Esophagus squamous epithelium (tissue), 5 donors: ENCODE measurements around the gene PLA2G2F. TPM values are rescaled to one million over a fixed set of nuclear protein-coding genes. Genes with fewer than 3 reads are reported as not detected.

Source experiments
- DNase-seq: peaks from one replicate; lab custom pipeline; 2025; lab: John Stamatoyannopoulos, UW
- H3K27ac ChIP-seq, 4 donors: fragments of 200-600 bp; sonication (generic); one replicate each; pipeline ENCODE4 v1.5.1; 2016 to 2019; ENCODE audit warnings: mild to moderate bottlenecking in 1 of 4
- H3K27me3 ChIP-seq, 4 donors: fragments of 200-600 bp; sonication (generic); 1 replicate in 3 of 4; 2 replicates in 1 of 4; pipeline versions ENCODE4 v1.5.1 to v1.6.0; 2017 to 2021; ENCODE audit warnings: antibody characterized with exemption in 1 of 4
- H3K36me3 ChIP-seq, 3 donors: fragments of 200-600 bp; sonication (generic); one replicate each; pipeline ENCODE4 v1.5.1; 2016 to 2019
- H3K4me1 ChIP-seq, 3 donors: fragments of 200-600 bp; sonication (generic); one replicate each; pipeline ENCODE4 v1.5.1; 2017 to 2019
- H3K4me3 ChIP-seq, 4 donors: fragments of 200-600 bp; sonication (generic); 1 replicate in 3 of 4; 2 replicates in 1 of 4; pipeline ENCODE4 v1.5.1; 2016 to 2019; ENCODE audit warnings: mild to moderate bottlenecking in 2 of 4, moderate library complexity in 1 of 4
- H3K9me3 ChIP-seq, 3 donors: fragments of 200-600 bp; sonication (generic); one replicate each; pipeline ENCODE4 v1.5.1; 2016 to 2019
- CTCF ChIP-seq, 6 experiments: fragments of 450-650 bp in 4 of 6; fragments of 200-600 bp in 2 of 6; sonication (generic) in 2 of 6; IDR thresholded peaks; one replicate each; pipeline ENCODE4 v1.5.1; 2016 to 2019; ENCODE audit warnings: antibody characterized with exemption in 6 of 6, mild to moderate bottlenecking in 4 of 6, moderate library complexity in 4 of 6
- POLR2A ChIP-seq, 4 donors: fragments of 450-650 bp; IDR thresholded peaks; one replicate each; pipeline ENCODE4 v1.6.1; 2017; ENCODE audit warnings: antibody characterized with exemption in 4 of 4, mild to moderate bottlenecking in 4 of 4, moderate library complexity in 3 of 4
- WGBS, 2 donors: methylation state at CpG; one replicate each; pipeline ENCODE4 v1.1.5; 2018; 5-methylcytosine and 5-hydroxymethylcytosine counted together
- intact Hi-C: fragments of 100-400 bp; cut with DNase I; formaldehyde crosslinking; loops from one replicate; pipeline ENCODE4 v1.15.0; 2022
- total RNA-seq, 4 donors: library from RNA; depleted of rRNA; stranded (reverse); fragments of >200 nt; gene quantifications; one replicate each; pipeline ENCODE4 v1.1.0, GENCODE V29; 2016
- donor health status: DM: yes; HTN: yes; CAD: no.

Gene PLA2G2F
- total RNA-seq, 4 donors from 2014 or later: 0.48 TPM; not detected in 3

- no peak for DNase-seq
- Histone ChIP-seq H3K4me3 (no peak overlapping the region), H3K9me3 (peaks cover 0 to 17% (median 4%) of the 10 kb centered on the region in 3 donors), H3K4me1 (peaks cover 0 to 30% (median 4%) of the 10 kb centered on the region in 3 donors), H3K27ac (peak overlapping the region in 1 of 4 donors; percentile 12), H3K27me3 (peaks cover 0 to 23% (median 0%) of the 10 kb centered on the region in 4 donors), H3K36me3 (no peaks in the 10 kb centered on the region)
- intact Hi-C loops: no loop called here
- TF ChIP-seq POLR2A (IDR thresholded peaks at IDR 0.05) (no peak), CTCF (IDR thresholded peaks at IDR 0.05) (no peak)
- 31 to 51% methylated on average over 9 to 11 of the region's 17 CpGs for WGBS, 2 donors
These were observed 26.9 kb downstream of the PLA2G2F start for GRCh38 chr1:20166051-20166450.

GRCh38 chr1:20167126-20167525 is 28.0 kb downstream of the PLA2G2F start:
- TF ChIP-seq CTCF (IDR thresholded peaks at IDR 0.05) (no peak), POLR2A (IDR thresholded peaks at IDR 0.05) (no peak)
- Histone ChIP-seq H3K27ac (no peak overlapping the region), H3K9me3 (peaks cover 0 to 6% (median 0%) of the 10 kb centered on the region in 3 donors), H3K4me1 (peaks cover 0 to 34% (median 4%) of the 10 kb centered on the region in 3 donors), H3K4me3 (no peak overlapping the region), H3K36me3 (no peaks in the 10 kb centered on the region), H3K27me3 (peaks cover 0 to 23% (median 0%) of the 10 kb centered on the region in 4 donors)
- no peak for DNase-seq
- 78 to 83% methylated on average over 8 of the region's 8 CpGs for WGBS, 2 donors
- intact Hi-C loops: no loop called here

GRCh38 chr1:20168564-20169491 is 29.7 kb downstream of the PLA2G2F start:
- TF ChIP-seq CTCF (IDR thresholded peaks at IDR 0.05) (no peak), POLR2A (IDR thresholded peaks at IDR 0.05) (no peak)
- Histone ChIP-seq H3K36me3 (no peaks in the 10 kb centered on the region), H3K4me3 (no peak overlapping the region), H3K27me3 (peaks cover 0 to 23% (median 0%) of the 10 kb centered on the region in 4 donors), H3K27ac (no peak overlapping the region), H3K9me3 (no peaks in the 10 kb centered on the region), H3K4me1 (peaks cover 0 to 32% (median 4%) of the 10 kb centered on the region in 3 donors)
- WGBS, 2 donors: 62 to 64% methylated on average over 7 to 8 of the region's 9 CpGs
- no peak for DNase-seq
- intact Hi-C loops: no loop called here

- H3K36me3 ChIP-seq: no peaks in the 10 kb centered on the region
- 84 to 89% methylated on average over 4 to 5 of the region's 5 CpGs for WGBS, 2 donors
- peaks cover 0 to 19% (median 0%) of the 10 kb centered on the region in 4 donors for H3K27me3 ChIP-seq
- intact Hi-C loops: no loop called here
- no peak overlapping the region for H3K27ac ChIP-seq
- no peak overlapping the region for H3K4me3 ChIP-seq
- H3K4me1 ChIP-seq: peaks cover 0 to 22% (median 4%) of the 10 kb centered on the region in 3 donors
- H3K9me3 ChIP-seq: no peaks in the 10 kb centered on the region
- TF ChIP-seq POLR2A (IDR thresholded peaks at IDR 0.05): no peak
- TF ChIP-seq CTCF (IDR thresholded peaks at IDR 0.05): no peak
- no peak for DNase-seq
These were observed 30.8 kb downstream of the PLA2G2F start for GRCh38 chr1:20169932-20170331.

- H3K27me3 ChIP-seq: peaks cover 0 to 3% (median 0%) of the 10 kb centered on the region in 4 donors
- peaks cover 0 to 7% (median 0%) of the 10 kb centered on the region in 3 donors for H3K4me1 ChIP-seq
- intact Hi-C loops: no loop called here
- H3K27ac ChIP-seq: no peak overlapping the region
- no peaks in the 10 kb centered on the region for H3K9me3 ChIP-seq
- 89 to 93% methylated on average over 5 to 11 of the region's 12 CpGs for WGBS, 2 donors
- no peak for DNase-seq
- no peaks in the 10 kb centered on the region for H3K36me3 ChIP-seq
- H3K4me3 ChIP-seq: no peak overlapping the region
- TF ChIP-seq POLR2A (IDR thresholded peaks at IDR 0.05): no peak
- TF ChIP-seq CTCF (IDR thresholded peaks at IDR 0.05): no peak
These were observed 33.0 kb downstream of the PLA2G2F start for GRCh38 chr1:20172033-20172590.
